NCI-H446 (cell line): ENCODE measurements around the gene ACO1.
A peak's percentile ranks its signal among the peaks of the same experiment; 100 is the strongest.

ENCODE experiments used
- DNase-seq, 2 experiments: peaks; one replicate each; lab custom pipeline; 2025; lab: John Stamatoyannopoulos, UW

The ACO1 gene

DNA sequence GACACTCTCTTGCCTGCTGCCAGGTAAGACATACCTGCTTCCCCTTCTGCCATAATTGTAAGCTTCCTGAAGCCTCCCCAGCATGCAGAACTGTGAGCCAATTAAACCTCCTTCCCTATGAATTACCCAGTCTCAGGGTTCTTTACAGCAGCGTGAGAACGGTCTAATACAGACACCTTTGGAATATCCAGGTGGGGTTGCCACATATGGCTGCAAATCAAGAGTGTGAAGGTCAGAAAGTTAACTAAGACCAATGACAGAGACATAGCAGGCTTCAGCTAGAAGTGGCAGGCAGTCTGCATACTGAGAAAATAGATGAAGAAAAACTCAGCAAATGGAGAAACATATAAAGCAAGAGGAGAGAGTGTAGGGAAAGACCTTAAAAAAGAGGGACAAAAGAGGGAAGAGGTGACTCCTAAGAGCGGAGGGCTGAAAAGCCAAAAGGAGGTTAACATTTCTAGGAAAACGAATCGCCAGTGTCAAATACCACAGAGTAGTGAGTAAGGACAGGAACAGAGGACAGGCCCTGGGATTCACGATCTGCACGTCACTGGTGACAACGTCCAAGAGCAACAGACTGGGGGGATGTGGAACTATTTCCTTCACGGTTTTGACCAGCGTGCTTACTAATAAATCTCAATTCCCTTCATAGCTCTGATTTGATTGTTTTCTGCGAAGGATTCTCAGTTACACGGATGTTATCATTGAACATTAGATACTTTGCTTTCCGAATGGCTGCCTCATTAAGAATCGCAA lies 1.7 kb upstream of the ACO1 start:
- no peak for DNase-seq

DNA sequence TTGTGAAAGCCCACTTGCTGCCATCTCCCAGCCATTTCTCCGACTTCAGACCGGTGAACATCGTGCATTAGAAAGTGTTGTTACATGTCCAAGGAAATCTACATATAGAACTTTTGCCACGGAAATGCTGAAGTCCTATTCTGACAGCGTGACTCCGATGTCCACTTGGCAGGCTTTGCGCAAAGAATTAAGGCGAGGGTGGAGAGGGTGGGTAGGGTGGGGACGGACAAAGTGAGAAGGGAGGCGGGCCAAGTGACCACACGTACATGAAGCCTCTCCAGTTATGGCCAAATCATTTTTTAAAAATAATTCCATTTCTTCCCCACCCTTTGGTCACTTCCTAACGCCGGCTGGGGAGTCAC lies 460 bp upstream of the ACO1 start:
- no peak for DNase-seq

DNA sequence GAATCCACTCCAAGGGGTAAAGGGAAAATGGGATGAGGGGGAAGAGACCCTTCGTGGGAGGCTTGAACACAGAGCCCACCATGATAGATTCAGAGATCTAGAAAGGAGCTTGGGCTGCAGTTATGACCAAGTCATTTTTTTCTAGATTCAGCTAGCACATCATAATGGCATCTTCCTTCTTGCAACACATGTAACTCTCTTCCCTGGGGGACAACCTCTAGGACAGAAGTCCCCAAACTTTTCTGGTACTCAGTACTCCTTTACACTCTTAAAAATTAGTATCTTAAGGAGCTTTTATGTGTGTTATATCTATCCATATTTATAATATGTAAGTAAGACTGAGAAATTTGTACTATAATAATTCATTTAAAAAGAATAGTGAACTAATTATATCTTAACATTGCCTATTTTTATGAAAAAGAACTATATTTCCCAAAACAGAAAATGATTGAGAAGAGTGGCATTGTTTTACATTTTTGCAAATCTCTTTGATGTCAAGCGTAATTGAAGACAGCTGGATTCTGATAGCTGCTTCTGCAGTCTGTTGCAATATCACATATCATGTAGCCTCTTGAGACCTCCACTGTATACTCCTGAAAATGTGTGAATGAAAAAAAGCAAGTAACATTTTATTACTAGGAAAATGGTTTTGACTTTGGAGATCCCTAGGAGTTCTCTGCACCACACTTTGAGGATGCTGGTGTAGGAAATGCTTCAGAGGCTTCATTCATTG lies 875 bp downstream of the ACO1 start:
- DNase-seq: no peak

DNA sequence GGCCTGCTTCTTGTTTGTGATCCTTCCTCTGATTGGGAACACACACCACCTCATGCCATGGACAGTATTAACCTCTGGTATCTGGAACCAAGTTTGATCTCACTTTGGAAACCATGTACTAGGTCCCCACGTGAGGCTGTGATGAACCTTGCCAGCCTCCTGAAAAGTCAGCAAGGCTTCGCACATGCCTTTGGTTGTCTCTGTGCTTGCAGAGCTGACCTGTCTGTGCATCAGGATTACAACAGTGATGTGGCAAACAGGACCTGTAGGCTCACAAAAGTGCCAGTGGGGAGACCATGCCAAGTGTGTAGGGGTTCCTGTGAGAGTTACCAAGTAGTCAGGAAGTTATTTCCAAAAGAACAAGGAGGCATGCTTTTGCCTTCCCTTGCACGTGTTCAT lies 1.4 kb downstream of the ACO1 start:
- no peak for DNase-seq

DNA sequence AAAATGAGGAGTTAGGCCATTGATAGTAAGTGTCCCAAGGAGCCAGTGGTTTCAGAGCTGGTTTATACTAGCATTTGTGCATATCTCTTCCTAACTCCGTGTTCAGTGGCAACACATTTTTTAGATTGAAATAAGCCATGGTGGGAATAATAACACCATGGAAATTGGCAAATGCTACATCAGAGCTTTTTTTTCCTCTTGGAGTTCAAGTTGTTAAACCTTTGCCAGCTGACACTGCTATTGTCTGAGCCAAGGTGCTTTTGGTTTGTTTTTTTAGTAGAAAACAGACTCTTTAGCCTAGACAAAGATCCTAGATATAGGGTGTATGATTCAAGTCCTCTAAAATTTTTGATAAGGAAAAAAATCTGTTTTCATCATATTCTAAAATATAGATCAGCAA lies 2.8 kb downstream of the ACO1 start:
- no peak for DNase-seq

DNA sequence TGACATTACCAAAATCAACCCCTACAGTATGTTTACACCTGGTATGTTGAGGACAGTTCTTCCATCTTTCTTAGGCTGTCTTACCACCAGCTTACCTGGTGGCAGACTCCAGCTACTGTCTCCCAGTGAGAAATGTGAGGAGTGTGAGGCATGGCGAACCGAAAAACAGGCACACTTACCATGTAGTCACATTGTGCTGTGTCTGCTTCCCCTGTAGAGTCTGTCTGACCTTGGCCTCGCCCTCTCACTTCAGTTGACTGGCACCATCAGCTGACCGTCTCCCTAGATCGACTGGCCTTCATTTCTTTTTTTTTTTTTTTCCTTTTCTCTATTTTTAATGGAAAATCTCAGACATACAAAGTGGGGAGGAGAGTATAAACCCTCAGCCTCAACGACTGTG lies 4.9 kb downstream of the ACO1 start:
- DNase-seq: no peak

DNA sequence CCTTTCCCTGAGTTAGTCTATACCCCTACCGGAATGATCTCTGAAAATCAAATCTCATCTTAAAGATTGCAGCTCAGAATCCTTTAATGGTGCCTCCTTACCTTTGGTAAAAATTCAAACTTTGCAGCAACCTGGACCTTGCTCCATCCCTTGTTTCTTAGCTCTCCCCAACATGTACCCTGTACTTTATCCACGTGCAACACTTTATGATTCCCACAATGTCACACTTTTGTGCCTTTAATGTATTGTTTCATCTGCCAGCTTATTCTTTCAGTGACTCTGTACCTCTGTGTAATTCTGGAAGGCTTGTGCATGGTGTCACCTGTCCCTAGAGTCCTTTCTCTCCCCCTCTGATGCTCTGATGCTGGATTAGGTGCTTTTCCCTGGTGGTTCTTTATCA lies 9.5 kb downstream of the ACO1 start:
- DNase-seq: no peak

DNA sequence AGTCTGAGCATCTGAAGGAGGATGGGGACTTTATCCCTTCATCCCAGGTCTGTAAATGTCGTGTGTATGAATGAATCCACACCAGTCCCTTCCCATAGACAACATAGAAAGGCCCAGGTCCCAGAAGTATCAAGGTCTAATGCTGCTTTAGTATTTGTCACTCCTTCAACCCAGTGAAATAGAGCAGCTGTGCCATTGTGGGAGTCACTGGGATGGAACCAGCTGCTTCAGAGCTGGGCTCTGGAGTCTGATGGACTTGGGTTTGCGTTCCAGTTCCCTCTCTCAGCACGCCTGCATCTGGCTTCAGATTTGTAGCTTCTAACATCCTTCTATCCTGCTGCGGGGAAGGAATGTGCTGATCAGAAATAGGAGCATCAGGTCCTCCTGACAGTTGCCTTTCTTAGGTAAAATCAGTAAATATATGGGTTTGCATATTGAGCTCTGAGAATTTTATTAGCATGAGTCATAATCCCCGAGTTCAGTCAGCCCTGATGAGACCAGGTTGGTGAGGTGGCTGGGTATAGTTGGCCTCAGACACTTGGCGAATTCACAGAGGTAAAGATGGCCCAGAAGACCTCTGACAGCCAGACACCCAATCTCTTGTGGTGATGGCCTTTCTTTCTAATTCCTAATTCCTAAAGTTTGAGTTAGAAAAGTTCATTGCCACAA lies 10.1 kb downstream of the ACO1 start:
- DNase-seq: no peak

DNA sequence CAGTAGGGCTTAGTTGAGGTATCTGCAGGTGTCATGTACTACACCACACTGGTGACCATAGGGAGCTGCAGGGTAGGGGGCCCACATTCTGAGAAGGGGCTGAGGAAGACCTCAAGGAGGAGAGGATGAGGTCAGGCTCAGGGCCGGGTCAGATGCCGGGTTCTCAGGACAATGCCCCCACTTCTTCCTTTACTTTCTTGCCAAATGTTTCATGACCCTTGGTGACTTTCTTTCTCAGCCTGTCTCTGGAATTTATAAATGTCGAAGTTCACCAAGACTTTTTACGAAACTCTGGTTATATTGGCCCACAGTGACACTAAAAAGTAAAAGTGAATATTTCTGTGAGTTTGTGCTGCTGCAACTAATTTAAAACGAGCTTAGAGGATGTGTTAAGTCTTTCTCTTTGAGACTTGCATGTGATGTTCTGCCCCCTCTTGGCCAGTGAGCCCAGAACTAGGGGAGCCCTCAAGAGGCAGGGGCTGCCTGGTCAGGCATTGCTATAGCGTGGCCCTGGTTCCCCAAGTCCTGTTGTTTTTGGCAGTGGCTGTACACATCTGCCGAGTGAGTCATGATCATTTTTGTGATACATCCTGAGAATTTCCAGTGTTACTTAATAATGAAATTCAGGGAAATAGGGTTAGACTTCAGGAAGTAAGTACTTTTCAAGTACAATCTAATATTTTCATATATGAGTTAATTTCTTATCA lies 11.2 kb downstream of the ACO1 start:
- DNase-seq: no peak

DNA sequence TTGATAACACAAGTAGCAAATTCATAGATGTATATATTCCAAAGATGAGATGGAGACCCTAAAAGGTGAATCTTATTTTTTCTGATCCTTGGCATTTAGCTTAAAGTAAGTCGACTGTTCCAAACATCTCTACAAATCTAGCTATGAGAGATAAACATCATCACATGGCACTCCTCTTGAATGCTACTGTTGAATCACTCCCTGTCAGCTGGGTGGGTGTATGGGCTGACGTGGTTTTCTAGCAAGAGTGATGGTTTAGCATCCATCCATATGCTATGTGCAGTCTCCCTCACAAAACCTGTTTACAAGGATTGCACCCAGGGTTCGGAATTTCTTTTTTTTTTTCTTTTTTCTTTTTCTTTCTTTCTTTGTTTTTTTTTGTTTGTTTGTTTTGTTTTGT lies 13.8 kb downstream of the ACO1 start:
- DNase-seq: no peak

DNA sequence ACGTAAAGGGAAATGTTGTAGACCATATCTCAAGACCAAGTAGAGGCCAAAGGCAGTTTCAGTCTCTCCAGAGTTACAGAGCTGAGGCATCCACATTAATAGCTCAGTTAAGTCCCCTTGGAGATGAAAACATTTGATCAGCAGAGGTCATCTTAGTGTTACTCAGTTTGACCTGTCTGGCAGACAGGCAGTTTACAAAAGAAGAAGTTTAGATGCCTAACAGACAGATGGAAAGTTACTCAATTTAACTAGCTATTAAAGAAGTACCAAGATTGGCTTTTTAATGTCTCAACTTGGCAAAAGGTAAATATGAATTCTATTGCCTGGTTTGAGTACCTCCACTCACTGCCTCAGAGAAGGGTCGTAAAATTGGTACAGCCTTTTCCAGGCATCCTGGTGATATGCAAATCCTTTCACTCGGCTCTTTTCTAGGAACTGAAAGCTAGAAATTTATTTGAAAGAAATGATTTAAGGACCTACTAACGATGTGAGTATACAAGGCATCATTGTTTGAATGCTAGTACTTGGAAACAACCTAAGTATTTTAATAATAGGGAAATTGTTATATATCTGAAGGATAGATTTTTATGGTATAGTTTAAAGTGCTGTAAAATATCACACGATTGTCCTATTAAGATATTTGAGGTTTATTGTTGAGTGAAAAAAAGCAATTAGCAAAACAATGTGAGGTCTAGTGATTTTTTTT lies 14.8 kb downstream of the ACO1 start:
- no peak for DNase-seq

DNA sequence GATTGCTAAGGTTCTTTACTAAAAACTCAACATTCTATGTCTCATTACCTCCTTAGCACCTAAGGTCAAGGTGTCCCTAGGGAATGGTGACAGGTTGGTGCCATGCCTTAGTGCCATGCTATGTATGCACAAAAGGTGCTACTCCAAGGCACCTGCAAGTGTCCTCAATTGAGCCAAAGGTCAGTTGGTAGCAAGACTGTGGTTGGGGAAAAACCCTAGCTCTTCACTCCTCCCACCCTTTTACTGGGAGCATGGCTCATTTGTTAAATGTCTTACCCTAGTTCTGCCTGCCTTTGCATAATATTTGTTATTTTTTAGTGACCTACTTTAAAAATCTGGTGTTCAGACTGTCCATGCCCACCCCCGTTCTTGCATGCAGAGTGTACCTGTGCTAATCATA lies 17.0 kb downstream of the ACO1 start:
- DNase-seq: no peak

DNA sequence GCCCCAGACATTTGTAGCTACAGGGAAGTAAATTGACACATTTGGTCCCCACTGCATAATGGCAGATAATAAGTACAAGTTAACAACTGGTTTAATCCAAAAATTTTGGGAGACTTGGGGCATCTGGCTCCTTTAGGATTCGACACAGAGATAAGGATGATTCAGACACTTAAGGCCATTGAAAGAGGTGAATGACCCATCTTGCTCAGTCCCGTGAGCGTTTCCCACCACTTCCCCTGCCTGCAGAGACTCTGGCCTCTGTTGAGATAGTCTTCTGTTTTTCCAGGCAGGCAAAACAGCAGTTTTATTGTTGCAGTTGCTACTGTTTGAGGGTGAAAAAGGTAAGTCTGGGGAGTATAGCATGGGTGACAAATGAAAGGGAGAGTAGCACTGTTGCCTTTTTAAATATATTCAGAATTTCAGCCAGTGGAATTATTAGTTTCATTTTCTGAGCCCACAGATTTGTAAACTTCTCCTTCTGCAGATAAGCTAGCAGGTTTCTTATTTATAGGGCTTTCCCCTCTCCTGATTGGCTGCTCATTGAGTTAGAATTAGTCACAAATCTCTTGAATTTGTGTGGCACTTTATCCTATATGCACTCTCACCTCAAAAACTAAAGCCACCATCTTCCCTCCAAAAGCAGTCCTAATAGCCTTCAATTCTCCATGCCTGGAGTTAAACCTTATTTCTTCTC lies 19.3 kb downstream of the ACO1 start:
- no peak for DNase-seq

DNA sequence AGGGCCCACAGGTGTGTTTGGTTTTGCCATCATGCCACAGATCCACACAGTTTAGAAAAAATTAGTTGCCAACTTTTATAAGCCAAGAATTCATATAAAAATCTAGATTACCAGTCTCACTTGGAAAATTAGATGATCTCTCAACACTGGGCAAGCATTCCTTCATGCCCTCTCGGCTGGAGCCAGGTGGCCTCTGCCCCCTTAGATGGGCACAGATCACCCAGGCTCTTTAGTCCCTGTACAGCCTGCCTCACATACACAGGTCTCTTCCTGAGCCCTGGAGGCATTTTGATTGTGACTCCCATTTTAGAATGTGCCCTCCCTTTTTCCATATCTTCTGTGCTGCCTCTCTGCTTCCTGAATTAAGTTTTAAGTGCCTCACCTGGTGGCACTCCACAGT lies 20.0 kb downstream of the ACO1 start:
- no peak for DNase-seq

DNA sequence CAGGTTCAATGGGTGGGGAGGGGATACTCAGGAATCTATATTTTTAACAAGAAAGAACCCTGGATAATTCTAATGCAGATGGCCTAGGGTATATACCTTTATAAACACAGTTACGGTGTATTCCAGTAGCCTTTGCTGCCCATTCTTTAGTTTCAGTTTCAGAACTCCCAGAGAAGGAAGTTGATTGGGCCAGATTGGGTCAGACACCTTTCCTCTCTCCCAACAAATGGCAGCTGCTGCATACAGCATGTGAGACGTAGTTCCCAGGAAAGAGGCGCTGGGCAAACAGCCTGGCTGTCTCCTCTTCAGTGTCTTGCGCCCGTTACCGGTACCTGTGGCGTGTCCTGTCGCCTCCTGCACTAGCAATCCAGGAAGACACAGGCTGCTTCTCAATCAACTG lies 20.4 kb downstream of the ACO1 start:
- no peak for DNase-seq

DNA sequence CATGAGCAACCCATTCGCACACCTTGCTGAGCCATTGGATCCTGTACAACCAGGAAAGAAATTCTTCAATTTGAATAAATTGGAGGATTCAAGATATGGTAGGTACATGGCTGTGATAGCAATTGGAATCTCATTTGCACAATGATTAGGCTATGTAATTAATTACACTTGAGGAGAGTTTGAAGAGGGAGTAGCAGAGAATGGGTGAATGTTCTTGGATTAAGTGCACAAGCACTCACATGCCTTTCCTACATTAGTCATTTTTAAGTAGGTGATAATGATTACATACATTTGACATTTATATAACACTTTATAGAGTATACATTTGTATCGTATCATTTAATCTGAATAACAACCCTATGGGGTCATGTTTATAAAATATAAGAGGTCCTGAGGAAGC lies 21.1 kb downstream of the ACO1 start:
- DNase-seq: no peak

DNA sequence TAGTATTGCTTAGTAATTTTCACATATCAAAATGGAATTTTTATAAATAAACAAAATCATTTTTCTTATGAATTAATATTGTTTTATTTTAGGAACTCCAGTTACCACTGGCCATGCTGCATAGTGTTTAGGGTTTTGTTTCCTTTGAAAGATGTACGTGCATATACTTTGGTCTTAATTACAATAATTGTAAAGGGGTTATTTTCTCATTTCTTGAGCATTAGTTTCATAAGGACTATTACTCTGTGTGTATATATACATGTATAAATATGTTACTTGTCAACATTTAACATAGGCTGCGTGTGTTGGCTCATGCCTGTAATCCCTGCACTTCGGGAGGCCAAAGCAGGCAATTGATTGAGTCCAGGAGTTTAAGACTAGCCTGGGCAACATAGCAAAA lies 21.6 kb downstream of the ACO1 start:
- DNase-seq: no peak

DNA sequence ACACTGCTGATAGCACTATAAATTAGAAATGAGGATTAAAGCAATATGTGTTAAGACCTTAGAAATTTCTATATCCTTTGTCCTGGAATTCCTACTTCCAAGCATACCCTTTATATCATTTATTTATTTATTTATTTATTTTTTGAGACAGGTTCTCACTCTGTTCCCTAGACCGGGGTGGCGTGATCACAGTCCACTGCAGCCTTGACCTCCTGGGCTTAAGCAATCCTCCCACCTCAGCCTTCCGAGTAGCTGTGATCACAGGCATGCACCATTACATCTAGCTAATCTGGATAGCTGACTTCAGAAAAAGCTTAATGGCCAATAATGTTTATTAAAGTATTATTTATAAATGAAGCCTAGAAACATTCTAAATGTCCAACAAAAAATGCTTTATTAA lies 27.3 kb downstream of the ACO1 start:
- no peak for DNase-seq

DNA sequence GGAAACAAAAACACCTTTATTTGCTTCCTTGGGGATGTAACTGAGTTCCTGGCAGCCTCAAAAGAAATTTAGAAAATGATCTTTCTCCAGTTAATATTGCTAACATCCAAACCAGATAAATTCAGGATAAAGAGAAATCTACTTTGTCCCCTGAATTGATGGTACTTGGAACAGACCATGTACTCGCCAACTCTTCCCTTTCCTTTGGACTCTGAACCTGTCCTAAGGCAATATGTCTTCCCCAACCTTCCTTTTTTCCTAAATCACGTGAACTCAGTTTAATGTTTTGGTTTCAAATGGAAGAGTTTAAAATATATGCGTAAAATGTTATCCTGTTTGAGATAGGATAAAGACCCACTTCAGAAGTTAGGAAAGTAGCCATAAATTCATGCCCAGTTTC lies 28.0 kb downstream of the ACO1 start:
- DNase-seq: no peak

DNA sequence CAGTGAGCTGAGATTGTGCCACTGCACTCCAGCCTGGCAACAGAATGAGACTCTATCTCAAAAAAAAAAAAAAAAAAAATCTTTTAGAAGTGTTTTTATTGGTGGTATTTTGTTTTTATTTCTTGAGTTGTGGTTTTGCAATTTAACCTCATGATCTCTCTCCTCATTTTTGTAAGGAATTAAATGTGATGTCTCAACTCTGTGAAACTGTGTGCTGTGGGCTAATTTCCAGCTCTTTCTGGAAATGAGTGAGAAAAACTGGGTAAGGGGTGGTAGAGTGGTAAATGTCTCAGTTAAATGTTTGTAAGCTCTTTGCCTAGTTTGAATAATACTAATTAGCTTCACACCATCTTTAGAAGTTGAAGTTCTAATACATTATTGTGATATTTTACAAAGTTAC lies 29.0 kb downstream of the ACO1 start:
- no peak for DNase-seq

DNA sequence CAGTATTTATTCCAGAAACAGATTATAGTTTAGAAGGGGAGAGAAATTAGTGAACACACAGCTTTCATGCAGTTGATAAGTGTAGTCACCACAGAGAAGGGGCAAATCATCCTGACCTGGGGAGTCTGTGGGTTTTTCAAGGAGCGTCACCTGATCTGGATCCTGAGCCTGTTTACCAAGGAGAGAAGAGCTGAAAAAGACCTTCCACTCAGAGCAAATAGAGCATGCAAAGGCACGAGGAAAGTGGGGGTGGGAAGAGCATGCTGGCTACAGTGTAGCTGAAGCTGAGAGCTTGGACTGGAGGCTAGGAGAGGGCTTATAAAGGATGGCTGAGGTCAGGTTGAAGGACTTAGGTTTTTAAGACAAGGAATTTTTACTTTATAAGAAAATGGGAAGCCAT lies 30.4 kb downstream of the ACO1 start:
- DNase-seq: no peak

DNA sequence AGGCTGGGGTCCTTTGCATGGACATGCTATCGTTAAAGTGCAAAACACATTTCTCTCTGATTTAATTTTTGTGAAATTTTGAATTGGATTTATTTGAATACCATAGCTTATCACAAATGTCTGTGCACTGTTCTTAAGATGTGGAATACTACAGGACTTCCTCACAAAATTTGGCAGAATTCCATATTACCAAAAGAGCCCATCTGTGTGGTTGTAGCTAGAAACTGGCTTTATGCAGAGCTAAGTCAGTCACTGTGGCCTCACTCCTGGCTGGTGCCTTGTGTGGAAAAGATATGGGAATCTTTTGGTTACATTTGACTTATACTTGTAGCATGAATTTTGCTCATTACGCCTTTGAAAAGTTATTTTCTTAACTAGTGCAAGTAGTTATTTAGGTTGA lies 35.5 kb downstream of the ACO1 start:
- peak in 1 of 2 experiments; percentile 47 for DNase-seq
